Activated CD4-positive, alpha-beta T cell treated with anti-CD3 and anti-CD28 coated beads for 36 hours (primary cell): ENCODE measurements around the gene TMTC3. TPM values are rescaled to one million over a fixed set of nuclear protein-coding genes. Genes with fewer than 3 reads are reported as not detected.
"Not testable (repeated sequence)": the region's sequence is repeated elsewhere in the genome, so short reads cannot be mapped to it uniquely, and the experiment has no call there.

Experiments
- ATAC-seq: fragments of 200-7000 bp; cut with Tn5 transposase; one replicate; pipeline ENCODE4 v1.10.0; 2021; ENCODE audit warnings: mild to moderate bottlenecking, moderate library complexity
- CTCF ChIA-PET: fragments of 350-600 bp; sonication (Branson Sonifier 250); formaldehyde crosslinking; loops from one replicate; lab custom pipeline; 2021; ENCODE audit warnings: antibody characterized with exemption; lab: Charles Lee
- POLR2A ChIA-PET: fragments of 350-600 bp; sonication (Branson Sonifier 250); formaldehyde crosslinking; loops from one replicate; lab custom pipeline; 2021; ENCODE audit warnings: antibody characterized with exemption, inconsistent platforms; lab: Charles Lee
- DNase-seq: peaks from one replicate; pipeline ENCODE4 v3.0.0-alpha.2; 2020
- H3K27ac Mint-ChIP-seq: one replicate; pipeline ENCODE4 v1.8.0; 2021; ENCODE audit warnings: mixed read lengths
- H3K27me3 Mint-ChIP-seq: one replicate; pipeline ENCODE4 v1.8.0; 2021; ENCODE audit warnings: mixed read lengths
- H3K36me3 Mint-ChIP-seq: one replicate; pipeline ENCODE4 v1.8.0; 2021; ENCODE audit warnings: low read depth, mixed read lengths
- H3K4me1 Mint-ChIP-seq: one replicate; pipeline ENCODE4 v1.8.0; 2021; ENCODE audit warnings: mixed read lengths
- H3K4me3 Mint-ChIP-seq: one replicate; pipeline ENCODE4 v1.8.0; 2021; ENCODE audit warnings: mild to moderate bottlenecking, moderate library complexity, mixed read lengths
- H3K9me3 Mint-ChIP-seq: one replicate; pipeline ENCODE4 v1.8.0; 2021; ENCODE audit warnings: low read depth, mixed read lengths
- intact Hi-C, 2 experiments: fragments of 100-400 bp; cut with DNase I in 1 of 2; cut with micrococcal nuclease in 1 of 2; formaldehyde crosslinking; loops; one replicate each; pipeline versions ENCODE4 v1.14.2 to v1.15.1; 2022 to 2024; cut with DNase I, micrococcal nuclease
- total RNA-seq, 2 experiments: library from RNA; stranded (reverse); gene quantifications; one replicate each; pipeline ENCODE4 v1.2.3, GENCODE V29; 2021

Gene TMTC3
- 1 to 10 TPM; 5.8 to 6.2 TPM for total RNA-seq

DNA sequence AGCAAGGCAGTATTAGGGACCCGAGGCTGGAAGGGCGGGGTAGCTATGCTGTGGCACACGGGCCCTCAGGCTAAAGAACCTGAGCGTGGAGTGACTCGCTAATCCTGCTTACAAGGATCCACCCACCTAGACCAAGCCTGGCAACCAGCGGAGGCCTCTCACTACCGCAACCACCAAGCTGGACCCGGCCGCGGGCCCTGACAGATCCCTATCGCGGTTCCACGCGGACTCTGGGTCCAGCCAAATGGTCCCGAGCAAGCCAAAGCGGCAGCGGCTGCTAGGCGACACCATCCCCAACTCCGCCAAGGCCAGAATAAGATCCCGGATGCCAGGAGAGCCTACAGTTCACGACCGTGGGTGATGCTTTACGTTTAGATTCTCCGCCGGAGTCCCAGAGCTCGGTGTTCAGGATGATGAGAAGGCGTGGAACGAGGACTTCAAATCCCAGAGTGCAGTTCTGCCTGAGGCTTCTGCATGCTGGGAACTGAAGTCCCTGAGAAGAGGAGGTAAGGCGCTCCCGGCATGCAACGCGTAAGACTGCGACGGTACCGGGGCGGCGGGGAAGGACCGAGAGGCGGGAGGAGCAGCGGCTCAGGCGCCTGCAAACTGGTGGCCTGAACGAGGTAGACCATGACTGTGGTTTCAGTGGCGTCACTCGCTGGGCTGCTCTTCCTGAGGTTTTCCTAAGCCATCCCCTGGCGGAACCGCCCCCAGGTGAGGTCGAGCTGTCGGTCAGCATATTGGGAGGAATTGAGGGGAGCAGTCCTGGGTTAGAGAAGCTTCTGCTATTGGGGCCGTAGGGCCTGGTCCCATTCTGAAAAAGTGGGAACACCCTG, at the start of gene TMTC3, which contains the start of gene CEP290:
TMTC3 (plus strand) TSS at position 534 of the 836 bp plus-strand sequence. CDS start 6,009 bp downstream, outside the sequence.
CEP290 (minus strand) TSS at position 315 of the 836 bp plus-strand sequence. CDS start 781 bp downstream, outside the sequence.
- H3K27me3 Mint-ChIP-seq: no peaks in the 10 kb centered on the region
- peaks cover 22% of the 10 kb centered on the region for H3K36me3 Mint-ChIP-seq
- H3K4me1 Mint-ChIP-seq: peaks cover 42% of the 10 kb centered on the region
- ATAC-seq: peak; percentile 98
- peak within 1 kb of the TSS; percentile 92 for H3K27ac Mint-ChIP-seq
- H3K4me3 Mint-ChIP-seq: peak within 1 kb of the TSS; percentile 94
- POLR2A ChIA-PET: interaction anchor here (0.5 to 0.8 kb wide), 3 partner anchors 13 to 157 kb away, joined by 3 to 5 read pairs (median 4); no protein-coding TSS in a partner anchor
- no peaks in the 10 kb centered on the region for H3K9me3 Mint-ChIP-seq
- CTCF ChIA-PET: interaction anchor here (0.6 to 0.9 kb wide), 3 partner anchors 71 to 157 kb away, joined by 3 read pairs; no protein-coding TSS in a partner anchor
- DNase-seq: peak; percentile 95
- intact Hi-C loops: loop anchor here (1.0 to 5.0 kb wide), 8 partner anchors 93 to 1565 kb away; partner anchors contain the start of genes ATP2B1 (in 1 of the 2) and GALNT4 (in 1 of the 2)

DNA sequence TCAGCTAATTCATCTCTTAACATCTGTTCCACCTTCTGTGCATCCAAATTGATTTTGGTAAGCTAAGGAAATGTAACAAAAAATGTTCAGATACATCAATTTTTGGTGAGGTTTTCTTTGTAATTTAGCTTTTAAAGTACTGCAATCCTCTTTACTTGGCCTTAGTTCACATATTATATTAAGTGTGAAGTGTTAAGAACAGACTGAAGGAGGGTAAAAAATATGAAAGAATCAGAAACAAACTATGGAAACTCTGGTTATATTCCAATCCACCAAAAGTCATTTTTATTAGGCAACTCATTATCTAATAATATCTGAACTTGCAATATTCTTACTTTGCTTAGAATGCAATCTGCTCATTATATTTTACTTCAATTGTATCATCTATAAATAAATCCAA, 49.3 kb upstream of the TMTC3 start:
- Mint-ChIP-seq H3K4me1 (no peaks in the 10 kb centered on the region), H3K9me3 (no peaks in the 10 kb centered on the region), H3K27me3 (no peaks in the 10 kb centered on the region), H3K36me3 (peaks cover 16% of the 10 kb centered on the region), H3K27ac (no peak overlapping the region), H3K4me3 (no peak overlapping the region)
- no peak for DNase-seq
- ATAC-seq: no peak
- POLR2A ChIA-PET: no interaction called here
- CTCF ChIA-PET: no interaction called here
- intact Hi-C loops: no loop called here

DNA sequence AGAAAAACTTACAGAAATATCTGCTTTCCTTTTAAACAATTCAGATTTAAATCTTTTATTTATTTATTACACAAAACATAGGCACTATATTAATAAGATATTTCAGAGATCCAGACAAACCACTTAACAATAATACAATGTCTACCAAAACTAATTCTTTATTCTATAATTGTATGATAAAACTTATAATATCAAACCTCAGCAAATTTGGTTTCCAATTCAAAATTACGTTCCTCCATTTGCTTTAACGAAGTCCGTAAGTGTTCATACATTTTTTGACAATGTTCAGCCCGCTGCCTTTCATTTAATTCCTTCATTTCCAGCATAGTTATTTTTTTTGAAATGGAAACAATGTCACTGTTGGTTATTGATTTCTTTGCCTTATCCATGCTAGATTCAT, 48.5 kb upstream of the TMTC3 start:
- H3K4me1 Mint-ChIP-seq: no peaks in the 10 kb centered on the region
- DNase-seq (no peak), ATAC-seq (no peak)
- no peak overlapping the region for H3K27ac Mint-ChIP-seq
- intact Hi-C loops: no loop called here
- ChIA-PET POLR2A (no interaction called here), CTCF (no interaction called here)
- H3K36me3 Mint-ChIP-seq: peaks cover 20% of the 10 kb centered on the region
- no peak overlapping the region for H3K4me3 Mint-ChIP-seq
- H3K9me3 Mint-ChIP-seq: no peaks in the 10 kb centered on the region
- no peaks in the 10 kb centered on the region for H3K27me3 Mint-ChIP-seq

DNA sequence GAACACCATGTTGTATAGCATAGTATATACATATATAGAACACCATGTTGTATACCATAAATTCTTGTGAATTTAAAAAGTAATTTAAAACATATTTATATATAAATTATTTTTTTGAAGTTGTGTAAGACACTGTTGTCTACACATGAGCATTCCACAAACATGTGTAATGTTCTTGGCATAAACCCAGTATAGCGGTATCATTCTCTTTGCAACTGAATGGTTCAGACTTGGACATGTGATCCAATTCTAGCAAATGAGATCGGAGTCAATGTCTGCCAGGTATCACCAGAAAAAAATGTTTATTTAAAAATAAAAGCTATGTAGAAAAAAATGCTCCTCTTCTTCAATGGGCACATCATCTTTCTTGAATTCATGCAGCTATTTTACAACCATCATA, 34.1 kb upstream of the TMTC3 start:
- peaks cover 2% of the 10 kb centered on the region for H3K4me1 Mint-ChIP-seq
- H3K4me3 Mint-ChIP-seq: no peak overlapping the region
- no peak overlapping the region for H3K27ac Mint-ChIP-seq
- H3K36me3 Mint-ChIP-seq: peaks cover 35% of the 10 kb centered on the region
- POLR2A ChIA-PET: no interaction called here
- H3K9me3 Mint-ChIP-seq: no peaks in the 10 kb centered on the region
- no peaks in the 10 kb centered on the region for H3K27me3 Mint-ChIP-seq
- CTCF ChIA-PET: interaction anchor here (0.6 to 1.6 kb wide), 2 partner anchors 15 to 129 kb away, joined by 3 to 4 read pairs; no protein-coding TSS in a partner anchor
- no peak for DNase-seq
- intact Hi-C loops: no loop called here
- no peak for ATAC-seq

DNA sequence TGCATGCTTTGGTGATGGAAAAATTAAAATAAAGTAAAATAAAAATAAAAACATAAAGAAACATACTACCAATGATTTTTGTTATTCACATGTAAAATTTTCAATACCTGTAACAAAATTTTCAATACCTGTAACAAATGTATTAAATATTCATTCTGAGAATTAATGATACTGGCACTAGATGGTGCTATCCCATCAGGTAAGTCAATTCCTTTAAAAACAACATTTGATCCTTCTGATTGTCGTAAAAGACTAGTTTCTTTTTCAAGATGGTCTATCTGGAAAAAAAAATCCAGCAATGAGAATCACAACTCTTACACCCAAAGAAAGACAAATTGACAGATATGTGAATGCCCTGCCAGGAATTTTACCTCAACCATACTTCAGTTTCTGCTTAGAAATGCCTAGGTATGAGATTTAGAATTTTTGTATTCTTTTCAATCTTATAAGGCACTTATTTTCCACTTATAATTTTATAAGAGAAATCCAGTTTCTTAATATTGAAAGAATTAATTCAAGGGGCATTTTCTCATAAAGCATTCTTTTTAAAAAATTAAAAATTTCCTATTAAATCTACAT, 30.9 kb upstream of the TMTC3 start:
- intact Hi-C loops: loop anchor here in 1 of 2 experiments (5.0 kb wide), 2 partner anchors 281 to 881 kb away; no protein-coding TSS in a partner anchor
- DNase-seq (no peak), ATAC-seq (no peak)
- Mint-ChIP-seq H3K4me3 (no peak overlapping the region), H3K4me1 (peaks cover 2% of the 10 kb centered on the region), H3K27ac (no peak overlapping the region), H3K27me3 (no peaks in the 10 kb centered on the region), H3K9me3 (no peaks in the 10 kb centered on the region), H3K36me3 (peaks cover 31% of the 10 kb centered on the region)
- ChIA-PET POLR2A (no interaction called here), CTCF (interaction anchor here (0.7 to 1.0 kb wide), 2 partner anchors 11 to 414 kb away, joined by 3 to 4 read pairs; no protein-coding TSS in a partner anchor)

DNA sequence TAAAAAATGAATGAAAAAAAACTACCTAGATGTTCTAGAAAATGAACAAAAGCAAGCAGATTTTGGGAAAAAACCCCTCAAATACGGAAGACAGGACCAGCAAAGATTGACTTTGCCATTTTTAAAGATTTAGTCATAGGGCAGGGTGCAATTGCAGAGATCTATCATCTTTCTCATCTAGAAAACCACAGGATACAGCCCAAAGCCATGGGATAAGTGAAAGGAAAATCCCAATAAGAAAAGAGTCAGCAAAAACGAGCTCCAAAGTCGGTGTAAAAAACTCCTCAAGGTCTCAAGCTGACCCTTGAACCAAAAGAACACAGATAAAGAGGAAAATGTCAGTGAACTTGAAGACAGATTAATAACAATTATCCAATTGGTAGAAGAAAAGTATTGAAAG, 28.2 kb upstream of the TMTC3 start:
- peaks cover 34% of the 10 kb centered on the region for H3K36me3 Mint-ChIP-seq
- CTCF ChIA-PET: no interaction called here
- H3K27me3 Mint-ChIP-seq: no peaks in the 10 kb centered on the region
- intact Hi-C loops: loop anchor here in 1 of 2 experiments (5.0 kb wide), 2 partner anchors 278 to 878 kb away; no protein-coding TSS in a partner anchor
- no peak overlapping the region for H3K4me3 Mint-ChIP-seq
- POLR2A ChIA-PET: no interaction called here
- no peak for ATAC-seq
- no peak overlapping the region for H3K27ac Mint-ChIP-seq
- peaks cover 2% of the 10 kb centered on the region for H3K4me1 Mint-ChIP-seq
- DNase-seq: no peak
- no peaks in the 10 kb centered on the region for H3K9me3 Mint-ChIP-seq

DNA sequence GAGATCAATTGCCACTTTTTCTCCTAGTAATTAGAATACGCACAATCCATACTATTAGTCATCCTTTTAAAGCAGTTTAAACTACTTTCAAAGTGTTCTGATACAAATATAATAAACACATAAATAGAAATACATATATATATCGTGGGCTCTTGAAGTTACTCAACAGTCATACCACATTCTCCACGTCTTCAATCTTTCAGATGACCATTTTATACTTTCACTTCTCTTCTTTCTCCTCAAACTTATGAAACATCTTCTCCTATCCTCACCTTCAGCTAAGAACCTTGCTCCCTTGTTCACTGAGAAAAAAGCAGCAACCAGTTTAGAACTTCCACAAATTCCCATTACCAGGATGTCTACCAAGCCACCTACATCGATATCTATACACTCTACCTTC, 19.4 kb upstream of the TMTC3 start:
- DNase-seq (no peak), ATAC-seq (no peak)
- Mint-ChIP-seq H3K27ac (no peak overlapping the region), H3K36me3 (peaks cover 11% of the 10 kb centered on the region), H3K27me3 (no peaks in the 10 kb centered on the region), H3K9me3 (no peaks in the 10 kb centered on the region), H3K4me1 (no peaks in the 10 kb centered on the region), H3K4me3 (no peak overlapping the region)
- ChIA-PET CTCF (interaction anchor here (0.9 to 1.1 kb wide), 2 partner anchors 11 to 14 kb away, joined by 3 read pairs; no protein-coding TSS in a partner anchor), POLR2A (no interaction called here)
- intact Hi-C loops: loop anchor here in 1 of 2 experiments (10.0 kb wide), 1 partner anchor 462 kb away; the partner anchor contains the start of gene KITLG

DNA sequence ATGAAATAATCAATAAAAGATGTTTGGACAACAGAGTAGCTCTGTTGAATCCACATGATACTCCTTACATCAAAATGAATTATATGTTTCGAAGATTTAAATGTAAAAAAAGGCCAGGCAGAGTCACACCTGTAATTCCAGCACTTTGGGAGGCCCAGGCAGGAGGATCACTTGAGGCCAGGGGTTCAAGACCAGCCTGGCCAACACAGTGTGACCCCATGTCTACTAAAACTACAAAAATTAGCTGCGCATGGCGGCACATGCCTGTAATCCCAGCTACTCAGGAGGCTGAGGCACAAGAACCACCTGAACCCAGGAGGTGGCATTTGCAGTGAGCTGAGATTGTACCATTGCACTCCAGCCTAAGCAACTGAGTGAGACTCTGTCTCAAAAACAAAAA, 15.0 kb upstream of the TMTC3 start:
- CTCF ChIA-PET: no interaction called here
- Mint-ChIP-seq H3K4me3 (no peak overlapping the region), H3K36me3 (peaks cover 15% of the 10 kb centered on the region), H3K4me1 (no peaks in the 10 kb centered on the region), H3K27ac (no peak overlapping the region), H3K27me3 (no peaks in the 10 kb centered on the region), H3K9me3 (no peaks in the 10 kb centered on the region)
- no peak for ATAC-seq
- POLR2A ChIA-PET: no interaction called here
- DNase-seq: no peak
- intact Hi-C loops: loop anchor here in 1 of 2 experiments (10.0 kb wide), 1 partner anchor 458 kb away; the partner anchor contains the start of gene KITLG

DNA sequence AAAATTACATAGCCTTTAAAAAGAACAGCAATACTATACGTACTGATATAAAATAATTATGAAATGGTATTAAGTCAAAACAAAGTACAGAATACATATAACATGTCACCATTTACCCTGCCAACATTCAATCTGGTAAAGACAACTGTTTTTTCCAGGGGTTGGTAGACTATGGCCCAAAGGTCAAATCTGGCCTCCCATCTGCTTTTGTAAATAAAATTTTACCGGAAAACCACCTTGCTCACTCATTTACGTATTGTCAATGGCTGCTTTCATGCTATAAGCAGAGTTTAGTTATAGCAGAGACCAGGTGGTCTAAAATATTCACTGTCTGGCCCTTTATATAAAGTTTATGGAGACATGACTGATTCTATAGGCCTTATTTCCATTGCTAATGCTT, 14.3 kb upstream of the TMTC3 start:
- H3K9me3 Mint-ChIP-seq: no peaks in the 10 kb centered on the region
- H3K27ac Mint-ChIP-seq: no peak overlapping the region
- ATAC-seq: no peak
- no peak overlapping the region for H3K4me3 Mint-ChIP-seq
- no peak for DNase-seq
- POLR2A ChIA-PET: no interaction called here
- H3K4me1 Mint-ChIP-seq: no peaks in the 10 kb centered on the region
- peaks cover 15% of the 10 kb centered on the region for H3K36me3 Mint-ChIP-seq
- intact Hi-C loops: loop anchor here in 1 of 2 experiments (10.0 kb wide), 1 partner anchor 457 kb away; the partner anchor contains the start of gene KITLG
- H3K27me3 Mint-ChIP-seq: no peaks in the 10 kb centered on the region
- CTCF ChIA-PET: no interaction called here

DNA sequence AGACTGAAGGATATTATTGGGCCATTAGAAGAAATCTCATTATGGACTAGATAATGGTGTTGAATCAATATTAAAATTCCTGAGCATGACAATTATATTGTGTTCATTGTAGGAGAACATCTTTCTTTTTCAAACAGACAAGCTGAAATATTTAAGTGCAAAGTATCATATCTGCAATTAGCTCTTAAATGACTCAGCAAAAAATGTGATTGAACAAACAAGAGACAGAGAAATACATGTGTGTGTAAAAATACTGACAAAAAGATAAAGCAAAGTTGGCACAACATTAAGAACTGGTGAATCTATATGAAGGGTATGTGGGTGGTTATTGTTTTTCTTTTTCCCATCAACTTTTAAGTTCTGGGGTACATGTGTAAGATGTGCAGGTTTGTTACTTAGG, 9.7 kb upstream of the TMTC3 start:
- H3K27me3 Mint-ChIP-seq: no peaks in the 10 kb centered on the region
- ChIA-PET CTCF (interaction anchor here (0.6 kb wide), 1 partner anchor 16 kb away, joined by 3 read pairs; no protein-coding TSS in a partner anchor), POLR2A (interaction anchor here (0.6 kb wide), 1 partner anchor 96 kb away, joined by 8 read pairs; no protein-coding TSS in a partner anchor)
- no peak overlapping the region for H3K27ac Mint-ChIP-seq
- ATAC-seq (no peak), DNase-seq (no peak)
- H3K9me3 Mint-ChIP-seq: no peaks in the 10 kb centered on the region
- H3K36me3 Mint-ChIP-seq: peaks cover 28% of the 10 kb centered on the region
- intact Hi-C loops: no loop called here
- no peak overlapping the region for H3K4me3 Mint-ChIP-seq
- peaks cover 2% of the 10 kb centered on the region for H3K4me1 Mint-ChIP-seq

DNA sequence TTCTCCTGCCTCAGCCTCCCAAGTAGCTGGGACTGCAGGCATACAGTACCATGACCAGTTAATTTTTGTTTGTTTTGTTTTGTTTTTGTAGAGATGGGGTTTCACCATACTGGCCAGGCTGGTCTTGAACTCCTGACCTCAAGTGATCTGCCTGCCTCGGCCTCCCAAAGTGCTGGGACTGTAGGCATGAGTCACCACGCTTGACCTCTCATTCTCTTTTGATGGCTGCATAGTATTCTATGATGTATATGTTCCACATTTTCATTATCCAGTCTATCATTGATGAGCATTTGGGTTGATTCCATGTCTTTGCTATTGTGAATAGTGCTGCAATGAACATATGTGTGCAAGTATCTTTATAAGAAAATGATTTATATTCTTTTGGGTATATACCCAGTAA, 8.9 kb upstream of the TMTC3 start:
- H3K4me3 Mint-ChIP-seq, POLR2A ChIA-PET, H3K27me3 Mint-ChIP-seq, H3K4me1 Mint-ChIP-seq, ATAC-seq, CTCF ChIA-PET, intact Hi-C loops, H3K9me3 Mint-ChIP-seq, H3K27ac Mint-ChIP-seq, DNase-seq: not testable (repeated sequence)
- H3K36me3 Mint-ChIP-seq: peaks cover 33% of the 10 kb centered on the region
